ENCODE measurements around the gene CHST12. TPM values are rescaled to one million over a fixed set of nuclear protein-coding genes. Genes with fewer than 3 reads are reported as not detected.
"Not testable (repeated sequence)": the region's sequence is repeated elsewhere in the genome, so short reads cannot be mapped to it uniquely, and the experiment has no call there.

CHST12 gene
- total RNA-seq, 2 experiments from 2014 or later = 1.8 to 1.9 TPM

GRCh38 chr7:2404714-2405119, 1.3 kb downstream of the CHST12 start:
- Mint-ChIP-seq H3K4me1 (peaks cover 53% of the 10 kb centered on the region), H3K27ac (peak overlapping the region; percentile 86), H3K36me3 (ENCODE audit: low read depth) (no peaks in the 10 kb centered on the region), H3K27me3 (peaks cover 6% of the 10 kb centered on the region), H3K4me3 (peak overlapping the region; percentile 67), H3K9me3 (ENCODE audit: low read depth) (peaks cover 4% of the 10 kb centered on the region)
- DNase-seq (no peak), ATAC-seq (no peak)
- intact Hi-C loops (cut with DNase I, micrococcal nuclease) = loop anchor here (5.0 kb wide), 3 partner anchors 118 to 1802 kb away; no protein-coding TSS in a partner anchor
- POLR2A ChIA-PET = interaction anchor here (0.8 kb wide), 1 partner anchor 582 kb away, joined by 3 read pairs; no protein-coding TSS in a partner anchor
- CTCF ChIA-PET = interaction anchor here (3.7 kb wide), 1 partner anchor 27 kb away, joined by 17 read pairs; no protein-coding TSS in a partner anchor

GRCh38 chr7:2405201-2405600, 1.8 kb downstream of the CHST12 start:
- ChIA-PET POLR2A (interaction anchor here (0.8 kb wide), 1 partner anchor 583 kb away, joined by 3 read pairs; no protein-coding TSS in a partner anchor), CTCF (interaction anchor here (0.6 to 3.7 kb wide), 5 partner anchors 8 to 304 kb away, joined by 3 to 17 read pairs (median 4); no protein-coding TSS in a partner anchor)
- peaks cover 4% of the 10 kb centered on the region for H3K9me3 Mint-ChIP-seq (ENCODE audit: low read depth)
- intact Hi-C loops (cut with DNase I, micrococcal nuclease) = loop anchor here (5.0 kb wide), 3 partner anchors 117 to 1803 kb away; no protein-coding TSS in a partner anchor
- H3K36me3 Mint-ChIP-seq (ENCODE audit: low read depth) = no peaks in the 10 kb centered on the region
- H3K4me1 Mint-ChIP-seq = peaks cover 53% of the 10 kb centered on the region
- DNase-seq (no peak), ATAC-seq (no peak)
- H3K27me3 Mint-ChIP-seq = peaks cover 6% of the 10 kb centered on the region
- H3K4me3 Mint-ChIP-seq = peak overlapping the region; percentile 67
- H3K27ac Mint-ChIP-seq = peak overlapping the region; percentile 86

- ATAC-seq (peak; percentile 68), DNase-seq (peak; percentile 82)
- peaks cover 6% of the 10 kb centered on the region for H3K27me3 Mint-ChIP-seq
- ChIA-PET CTCF (interaction anchor here (0.6 to 3.7 kb wide), 6 partner anchors 9 to 824 kb away, joined by 3 to 17 read pairs (median 4); no protein-coding TSS in a partner anchor), POLR2A (interaction anchor here (0.6 to 1.0 kb wide), 5 partner anchors 15 to 583 kb away, joined by 3 to 4 read pairs (median 3); no protein-coding TSS in a partner anchor)
- peak overlapping the region; percentile 67 for H3K4me3 Mint-ChIP-seq
- no peaks in the 10 kb centered on the region for H3K36me3 Mint-ChIP-seq (ENCODE audit: low read depth)
- intact Hi-C loops (cut with DNase I, micrococcal nuclease) = loop anchor here (5.0 kb wide), 3 partner anchors 117 to 1803 kb away; no protein-coding TSS in a partner anchor
- peaks cover 4% of the 10 kb centered on the region for H3K9me3 Mint-ChIP-seq (ENCODE audit: low read depth)
- peaks cover 56% of the 10 kb centered on the region for H3K4me1 Mint-ChIP-seq
- H3K27ac Mint-ChIP-seq = peak overlapping the region; percentile 86
Observed at GRCh38 chr7:2405601-2406345, 2.4 kb downstream of the CHST12 start.

GRCh38 chr7:2409745-2410414, 6.5 kb downstream of the CHST12 start:
- Mint-ChIP-seq H3K27ac (peak overlapping the region; percentile 1), H3K4me1 (peaks cover 61% of the 10 kb centered on the region), H3K36me3 (ENCODE audit: low read depth) (no peaks in the 10 kb centered on the region), H3K9me3 (ENCODE audit: low read depth) (peaks cover under 1% of the 10 kb centered on the region), H3K4me3 (no peak overlapping the region), H3K27me3 (peaks cover 1% of the 10 kb centered on the region)
- no peak for ATAC-seq
- CTCF ChIA-PET = no interaction called here
- POLR2A ChIA-PET = no interaction called here
- intact Hi-C loops (cut with DNase I, micrococcal nuclease) = loop anchor here (5.0 kb wide), 3 partner anchors 112 to 1808 kb away; no protein-coding TSS in a partner anchor
- DNase-seq = no peak

GRCh38 chr7:2411049-2411448, 7.6 kb downstream of the CHST12 start:
- Mint-ChIP-seq H3K4me3 (no peak overlapping the region), H3K27me3 (no peaks in the 10 kb centered on the region), H3K27ac (no peak overlapping the region), H3K9me3 (ENCODE audit: low read depth) (no peaks in the 10 kb centered on the region), H3K4me1 (peaks cover 51% of the 10 kb centered on the region), H3K36me3 (ENCODE audit: low read depth) (no peaks in the 10 kb centered on the region)
- POLR2A ChIA-PET = no interaction called here
- intact Hi-C loops (cut with DNase I, micrococcal nuclease) = no loop called here
- DNase-seq (no peak), ATAC-seq (no peak)
- CTCF ChIA-PET = interaction anchor here (0.6 kb wide), 1 partner anchor 145 kb away, joined by 3 read pairs; no protein-coding TSS in a partner anchor

GRCh38 chr7:2411815-2412586, 8.6 kb downstream of the CHST12 start:
- intact Hi-C loops (cut with DNase I, micrococcal nuclease) = no loop called here
- Mint-ChIP-seq H3K36me3 (ENCODE audit: low read depth) (no peaks in the 10 kb centered on the region), H3K4me1 (peaks cover 51% of the 10 kb centered on the region), H3K4me3 (no peak overlapping the region), H3K27me3 (no peaks in the 10 kb centered on the region), H3K27ac (no peak overlapping the region), H3K9me3 (ENCODE audit: low read depth) (no peaks in the 10 kb centered on the region)
- no peak for ATAC-seq
- ChIA-PET CTCF (interaction anchor here (0.6 to 1.6 kb wide), 6 partner anchors 11 to 1229 kb away, joined by 3 to 7 read pairs (median 4); no protein-coding TSS in a partner anchor), POLR2A (interaction anchor here (0.7 kb wide), 1 partner anchor 136 kb away, joined by 3 read pairs; no protein-coding TSS in a partner anchor)
- no peak for DNase-seq

- ATAC-seq (no peak), DNase-seq (no peak)
- Mint-ChIP-seq H3K9me3 (ENCODE audit: low read depth) (no peaks in the 10 kb centered on the region), H3K36me3 (ENCODE audit: low read depth) (no peaks in the 10 kb centered on the region), H3K4me3 (no peak overlapping the region), H3K4me1 (peaks cover 51% of the 10 kb centered on the region), H3K27ac (no peak overlapping the region), H3K27me3 (no peaks in the 10 kb centered on the region)
- POLR2A ChIA-PET = interaction anchor here (0.7 kb wide), 1 partner anchor 135 kb away, joined by 3 read pairs; no protein-coding TSS in a partner anchor
- intact Hi-C loops (cut with DNase I, micrococcal nuclease) = no loop called here
- CTCF ChIA-PET = interaction anchor here (0.6 to 1.6 kb wide), 6 partner anchors 12 to 1230 kb away, joined by 3 to 7 read pairs (median 4); no protein-coding TSS in a partner anchor
Observed at GRCh38 chr7:2412587-2413201, 9.3 kb downstream of the CHST12 start.

- intact Hi-C loops (cut with DNase I, micrococcal nuclease) = no loop called here
- DNase-seq (no peak), ATAC-seq (no peak)
- ChIA-PET CTCF (no interaction called here), POLR2A (no interaction called here)
- no peak overlapping the region for H3K27ac Mint-ChIP-seq
- H3K9me3 Mint-ChIP-seq (ENCODE audit: low read depth) = no peaks in the 10 kb centered on the region
- H3K4me1 Mint-ChIP-seq = peaks cover 42% of the 10 kb centered on the region
- H3K36me3 Mint-ChIP-seq (ENCODE audit: low read depth) = no peaks in the 10 kb centered on the region
- H3K27me3 Mint-ChIP-seq = no peaks in the 10 kb centered on the region
- no peak overlapping the region for H3K4me3 Mint-ChIP-seq
Observed at GRCh38 chr7:2416063-2416462, 12.7 kb downstream of the CHST12 start.

GRCh38 chr7:2416650-2417049, 13.2 kb downstream of the CHST12 start:
- Mint-ChIP-seq H3K27ac (no peak overlapping the region), H3K4me1 (peaks cover 42% of the 10 kb centered on the region), H3K36me3 (ENCODE audit: low read depth) (no peaks in the 10 kb centered on the region), H3K27me3 (no peaks in the 10 kb centered on the region), H3K4me3 (no peak overlapping the region), H3K9me3 (ENCODE audit: low read depth) (no peaks in the 10 kb centered on the region)
- POLR2A ChIA-PET = interaction anchor here (0.6 kb wide), 2 partner anchors 154 to 458 kb away, joined by 4 to 5 read pairs; no protein-coding TSS in a partner anchor
- CTCF ChIA-PET = interaction anchor here (0.7 kb wide), 1 partner anchor 19 kb away, joined by 3 read pairs; no protein-coding TSS in a partner anchor
- ATAC-seq (no peak), DNase-seq (no peak)
- intact Hi-C loops (cut with DNase I, micrococcal nuclease) = no loop called here

GRCh38 chr7:2417178-2417577, 13.8 kb downstream of the CHST12 start:
- H3K27ac Mint-ChIP-seq; H3K27me3 Mint-ChIP-seq; intact Hi-C loops (cut with DNase I, micrococcal nuclease); ATAC-seq; H3K36me3 Mint-ChIP-seq (ENCODE audit: low read depth); H3K4me3 Mint-ChIP-seq; H3K9me3 Mint-ChIP-seq (ENCODE audit: low read depth); DNase-seq: not testable (repeated sequence)
- ChIA-PET CTCF (interaction anchor here (0.7 to 1.7 kb wide), 2 partner anchors 14 to 18 kb away, joined by 3 to 5 read pairs; no protein-coding TSS in a partner anchor), POLR2A (interaction anchor here (0.6 kb wide), 2 partner anchors 155 to 457 kb away, joined by 4 to 5 read pairs; no protein-coding TSS in a partner anchor)
- peaks cover 42% of the 10 kb centered on the region for H3K4me1 Mint-ChIP-seq
